ENCODE results near the gene LPP.

The LPP gene

GRCh38 chr3:188170461-188171459 is 16.8 kb downstream of the LPP start:
- Histone ChIP-seq H4K20me1 (ENCODE audit: insufficient read depth, low read length) (no peaks in the 10 kb centered on the region), H3K4me1 (ENCODE audit: insufficient read depth, low read length, severe bottlenecking) (peaks cover 40% of the 10 kb centered on the region), H3F3A (ENCODE audit: insufficient read depth, low read length) (no peaks in the 10 kb centered on the region), H3K4me3 (ENCODE audit: low read depth, low read length, poor library complexity, severe bottlenecking) (no peak overlapping the region), H3K36me3 (ENCODE audit: insufficient read depth, low read length) (no peaks in the 10 kb centered on the region), H3K79me2 (ENCODE audit: insufficient read depth, low read length) (no peaks in the 10 kb centered on the region), H3K4me2 (ENCODE audit: low read length) (no peak overlapping the region), H3K9ac (ENCODE audit: low read length) (no peak overlapping the region), H3K9me3 (ENCODE audit: low read length) (no peaks in the 10 kb centered on the region), H3K9me2 (ENCODE audit: low read depth, low read length) (no peaks in the 10 kb centered on the region), H3K27ac (ENCODE audit: low read depth, low read length, poor library complexity, severe bottlenecking) (no peak overlapping the region), H3K27me3 (ENCODE audit: insufficient read depth, low read length) (no peaks in the 10 kb centered on the region), H2AFZ (ENCODE audit: low read length) (no peak overlapping the region)
- TF ChIP-seq EZH2 (IDR thresholded peaks at IDR 0.05; ENCODE audit: borderline replicate concordance, low read length), result no peak

GRCh38 chr3:188171682-188172467 is 17.9 kb downstream of the LPP start:
- H2AFZ ChIP-seq (ENCODE audit: low read length), result no peak overlapping the region
- TF ChIP-seq EZH2 (IDR thresholded peaks at IDR 0.05; ENCODE audit: borderline replicate concordance, low read length) (no peak), CTCF (IDR thresholded peaks at IDR 0.05; ENCODE audit: low read length) (no peak)
- no peaks in the 10 kb centered on the region for H3K27me3 ChIP-seq (ENCODE audit: insufficient read depth, low read length)
- no peak overlapping the region for H3K27ac ChIP-seq (ENCODE audit: low read depth, low read length, poor library complexity, severe bottlenecking)
- H3K4me1 ChIP-seq (ENCODE audit: insufficient read depth, low read length, severe bottlenecking), result peaks cover 48% of the 10 kb centered on the region
- no peaks in the 10 kb centered on the region for H3K9me3 ChIP-seq (ENCODE audit: low read length)
- no peak overlapping the region for H3K4me2 ChIP-seq (ENCODE audit: low read length)
- H3K79me2 ChIP-seq (ENCODE audit: insufficient read depth, low read length), result no peaks in the 10 kb centered on the region
- H3K9me2 ChIP-seq (ENCODE audit: low read depth, low read length), result no peaks in the 10 kb centered on the region
- no peaks in the 10 kb centered on the region; the same call in 1 of the 2 replicates for H3K36me3 ChIP-seq (ENCODE audit: insufficient read depth, low read length)
- H3K9ac ChIP-seq (ENCODE audit: low read length), result no peak overlapping the region
- H3K4me3 ChIP-seq (ENCODE audit: low read depth, low read length, poor library complexity, severe bottlenecking), result no peak overlapping the region
- H4K20me1 ChIP-seq (ENCODE audit: insufficient read depth, low read length), result no peaks in the 10 kb centered on the region
- no peaks in the 10 kb centered on the region for H3F3A ChIP-seq (ENCODE audit: insufficient read depth, low read length)

- no peaks in the 10 kb centered on the region for H3K9me2 ChIP-seq (ENCODE audit: low read depth, low read length)
- TF ChIP-seq CTCF (IDR thresholded peaks at IDR 0.05; ENCODE audit: low read length), result no peak
- TF ChIP-seq EZH2 (IDR thresholded peaks at IDR 0.05; ENCODE audit: borderline replicate concordance, low read length), result no peak
- H3F3A ChIP-seq (ENCODE audit: insufficient read depth, low read length), result no peaks in the 10 kb centered on the region
- no peak overlapping the region for H3K9ac ChIP-seq (ENCODE audit: low read length)
- no peaks in the 10 kb centered on the region for H4K20me1 ChIP-seq (ENCODE audit: insufficient read depth, low read length)
- no peak overlapping the region for H2AFZ ChIP-seq (ENCODE audit: low read length)
- no peaks in the 10 kb centered on the region for H3K27me3 ChIP-seq (ENCODE audit: insufficient read depth, low read length)
- no peaks in the 10 kb centered on the region for H3K79me2 ChIP-seq (ENCODE audit: insufficient read depth, low read length)
- H3K36me3 ChIP-seq (ENCODE audit: insufficient read depth, low read length), result no peaks in the 10 kb centered on the region; the same call in 1 of the 2 replicates
- peak overlapping the region; percentile 8; the same call in 1 of the 2 replicates for H3K4me2 ChIP-seq (ENCODE audit: low read length)
- H3K4me3 ChIP-seq (ENCODE audit: low read depth, low read length, poor library complexity, severe bottlenecking), result no peak overlapping the region
- no peaks in the 10 kb centered on the region for H3K9me3 ChIP-seq (ENCODE audit: low read length)
- no peak overlapping the region for H3K27ac ChIP-seq (ENCODE audit: low read depth, low read length, poor library complexity, severe bottlenecking)
- H3K4me1 ChIP-seq (ENCODE audit: insufficient read depth, low read length, severe bottlenecking), result peaks cover 59% of the 10 kb centered on the region
Observed at GRCh38 chr3:188174317-188175044, 20.5 kb downstream of the LPP start.
